Lower leg skin (tissue), 3 donors: Measurements from ENCODE around the gene ZNF844.

Experiments
- CTCF ChIP-seq, 3 donors: fragments of 450-650 bp; IDR thresholded peaks; one replicate each; pipeline ENCODE4 v1.5.1; 2016; ENCODE audit warnings: antibody characterized with exemption in 3 of 3, mild to moderate bottlenecking in 3 of 3, moderate library complexity in 2 of 3
- POLR2A ChIP-seq, 2 donors: fragments of 450-650 bp; IDR thresholded peaks; one replicate each; pipeline ENCODE4 v1.6.1; 2016 to 2017; ENCODE audit warnings: antibody characterized with exemption in 2 of 2, mild to moderate bottlenecking in 1 of 2, moderate library complexity in 1 of 2

GRCh38 chr19:12034198-12034597 is 30.3 kb upstream of the ZNF844 start:
- TF ChIP-seq CTCF (IDR thresholded peaks at IDR 0.05) (no peak), POLR2A (IDR thresholded peaks at IDR 0.05) (no peak)
